HepG2 (cell line): Measurements from ENCODE around the gene AXIN1. TPM values are rescaled to one million over a fixed set of nuclear protein-coding genes. Genes with fewer than 3 reads are reported as not detected.
"Not testable (repeated sequence)": the region's sequence is repeated elsewhere in the genome, so short reads cannot be mapped to it uniquely, and the experiment has no call there.

Source experiments
- ATAC-seq: fragments of 200-7000 bp; cut with Tn5 transposase; 3 replicates; pipeline ENCODE4 v1.9.1; 2020; ENCODE audit warnings: mild to moderate bottlenecking, moderate library complexity
- BruUV-seq: library from RNA; stranded (reverse); fragments of 400-500 nt; replicated peaks from 2 replicates; lab custom pipeline; 2021; lab: Mats Ljungman, UMichigan
- CTCF ChIA-PET: fragments of 300-600 bp; formaldehyde crosslinking; extraction: SDS; loops from one replicate; lab custom pipeline; 2021; ENCODE audit warnings: low total read pairs, inconsistent platforms, low intra/inter-chr PET ratio; lab: Yijun Ruan, JAX
- POLR2A ChIA-PET: fragments of 350-600 bp; sonication (Branson Sonifier 250); formaldehyde crosslinking; loops from one replicate; lab custom pipeline; 2020; ENCODE audit warnings: antibody characterized with exemption, inconsistent platforms; lab: Yijun Ruan, JAX
- DNase-seq: peaks from one replicate; pipeline ENCODE4 v3.0.0-alpha.2; 2015; ENCODE audit warnings: low spot score
- FAIRE-seq: peaks from 3 replicates; lab custom pipeline; 2011; peaks lifted over from hg19 to GRCh38; lab: Jason Lieb, UNC
- H2AFZ ChIP-seq: one replicate; pipeline ENCODE4 v1.6.1; 2011; ENCODE audit warnings: low read length, inconsistent platforms
- H3K27ac ChIP-seq: fragments of 300-600 bp; 3 replicates; pipeline ENCODE4 v1.8.0; 2011; ENCODE audit warnings: mixed run types, mild to moderate bottlenecking, mixed read lengths, low read length, inconsistent platforms; ENCODE audit not compliant: insufficient read depth; ENCODE audit errors: extremely low read length
- H3K27me3 ChIP-seq, 2 experiments: fragments of 200-600 bp in 1 of 2; 2 replicates in 1 of 2; 3 replicates in 1 of 2; pipeline versions ENCODE4 v1.6.0 to v1.8.0; 2011; ENCODE audit warnings: low read length in 2 of 2, mild to moderate bottlenecking in 2 of 2, moderate library complexity in 2 of 2, inconsistent platforms in 1 of 2; ENCODE audit not compliant: insufficient read depth in 2 of 2, control insufficient read depth in 1 of 2
- H3K36me3 ChIP-seq, 2 experiments: fragments of 200-600 bp in 1 of 2; replicated peaks in 1 of 2; 2 replicates in 1 of 2; 3 replicates in 1 of 2; pipeline versions ENCODE4 v1.5.1 to v1.8.0; 2011; ENCODE audit warnings: low read length in 2 of 2, inconsistent platforms in 1 of 2; ENCODE audit not compliant: insufficient read depth in 2 of 2, control insufficient read depth in 1 of 2
- H3K4me1 ChIP-seq: 2 replicates; pipeline ENCODE4 v1.5.1; 2012; ENCODE audit warnings: low read length, inconsistent platforms; ENCODE audit not compliant: insufficient read depth
- H3K4me2 ChIP-seq: 2 replicates; pipeline ENCODE4 v1.6.0; 2011; ENCODE audit warnings: low read depth, low read length, inconsistent platforms
- H3K4me3 ChIP-seq, 3 experiments: fragments of 200-600 bp in 1 of 3; sonication (generic), shearing (Covaris generic) in 1 of 3; replicated peaks in 1 of 3; 2 replicates each; pipeline ENCODE4 v1.5.1; 2011 to 2016; ENCODE audit warnings: low read length in 3 of 3, inconsistent platforms in 2 of 3, low read depth in 2 of 3, mild to moderate bottlenecking in 2 of 3, control low read depth in 1 of 3, mixed read lengths in 1 of 3; ENCODE audit not compliant: insufficient read depth in 1 of 3
- H3K79me2 ChIP-seq: one replicate; pipeline ENCODE4 v1.6.1; 2011; ENCODE audit warnings: low read length, inconsistent platforms; ENCODE audit not compliant: insufficient read depth
- H3K9ac ChIP-seq: 2 replicates; pipeline ENCODE4 v1.6.0; 2011; ENCODE audit warnings: mild to moderate bottlenecking, low read depth, low read length, inconsistent platforms; ENCODE audit not compliant: insufficient read depth
- H3K9me3 ChIP-seq: 2 replicates; pipeline ENCODE4 v1.5.1; 2012; ENCODE audit warnings: mild to moderate bottlenecking, low read length
- H4K20me1 ChIP-seq: 2 replicates; pipeline ENCODE4 v1.6.0; 2011; ENCODE audit warnings: inconsistent platforms, mild to moderate bottlenecking, low read length, moderate library complexity; ENCODE audit not compliant: insufficient read depth
- ZSCAN21 ChIP-seq: sonication (generic); formaldehyde crosslinking; IDR thresholded peaks from 2 replicates; pipeline ENCODE4 v1.8.0; 2022; ENCODE audit warnings: mild to moderate bottlenecking, missing genetic modification reagents, moderate library complexity, borderline replicate concordance
- WGBS: methylation state at CpG from one replicate; pipeline ENCODE4 v1.1.6; 2017; ENCODE audit warnings: low lambda C conversion rate; 5-methylcytosine and 5-hydroxymethylcytosine counted together
- in situ Hi-C: cut with HindIII; loops from 2 replicates; pipeline ENCODE4 v1.10.0; 2017; ENCODE audit warnings: low pct_unique_long_range_greater_than_20kb; ENCODE audit not compliant: extremely low pct_ligation_motif_present
- intact Hi-C: fragments of 100-400 bp; cut with micrococcal nuclease; formaldehyde crosslinking; loops from one replicate; pipeline ENCODE4 v1.10.0; 2022; ENCODE audit not compliant: unreplicated experiment
- polyA plus RNA-seq, 8 experiments: library from polyadenylated mRNA; depleted of rRNA in 3 of 8; stranded (reverse) in 7 of 8; unstranded in 1 of 8; fragments of >200 nt; fragmentation: Illumina TruSeq in 4 of 8; extraction: Trizol in 4 of 8; gene quantifications; 2 replicates each; pipeline versions ENCODE4 v1.2.1 to v1.2.3, GENCODE V29; 2011 to 2016; ENCODE audit warnings: low read depth in 4 of 8, missing spikeins in 1 of 8, mixed read lengths in 1 of 8; ENCODE audit not compliant: insufficient read depth in 1 of 8
- total RNA-seq, 5 experiments: library from RNA; depleted of rRNA; stranded (reverse); fragments of >200 nt; fragmentation: Illumina TruSeq; extraction: Trizol; gene quantifications; 2 replicates each; pipeline ENCODE4 v1.2.3, GENCODE V29; 2016; ENCODE audit warnings: low read depth in 1 of 5

The AXIN1 gene
- total and polyA plus RNA-seq, 2 of the 13 experiments (the other 11 are each of a cell fraction or from before 2014, with no cell fraction given) = 24.0 to 26.0 TPM

DNA sequence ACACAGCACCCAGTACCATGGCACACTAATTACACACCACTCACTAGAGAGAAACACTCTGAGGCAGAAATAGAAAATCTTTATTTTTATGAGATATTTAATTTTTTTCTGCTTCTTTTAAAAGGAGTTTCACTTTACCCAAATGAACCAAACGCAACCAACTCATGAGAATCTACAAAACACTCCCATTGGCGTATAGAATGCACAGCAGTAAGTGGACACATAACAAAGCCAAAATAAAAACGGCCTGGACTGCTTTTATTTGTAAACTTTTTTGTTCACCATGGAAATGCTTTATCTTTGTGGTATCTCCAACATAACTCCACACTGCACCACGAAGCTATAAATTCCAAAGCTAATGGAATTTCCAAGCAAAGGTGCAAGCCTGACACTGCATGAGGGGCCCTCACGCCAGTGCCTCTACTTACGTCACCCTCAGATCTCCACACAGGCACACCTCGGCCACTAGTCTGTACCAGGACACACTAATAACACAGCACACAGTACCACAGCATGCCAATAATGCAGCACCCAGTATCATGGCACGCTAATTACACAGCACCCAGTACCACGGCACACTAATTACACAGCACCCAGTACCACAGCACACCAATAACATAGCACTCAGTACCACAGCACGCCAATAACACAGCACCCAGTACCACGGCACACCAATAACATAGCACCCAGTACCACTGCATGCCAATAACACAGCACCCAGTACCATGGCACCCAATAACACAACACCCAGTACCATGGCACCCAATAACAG, 17.5 kb downstream of the AXIN1 start:
- BruUV-seq, H3K36me3 ChIP-seq, H3K4me3 ChIP-seq, CTCF ChIA-PET, intact Hi-C loops, POLR2A ChIA-PET, H3K27me3 ChIP-seq, H3K9me3 ChIP-seq, DNase-seq, H2AFZ ChIP-seq, H3K4me2 ChIP-seq, H3K9ac ChIP-seq, ATAC-seq, H3K27ac ChIP-seq, in situ Hi-C loops: not testable (repeated sequence)
- 91% methylated on average over 11 of the region's 11 CpGs for WGBS
- TF ChIP-seq ZSCAN21 (CRISPR knock-in tag) = peak; percentile 97; the same call in 1 of the 2 replicates
- peaks cover 42% of the 10 kb centered on the region for H4K20me1 ChIP-seq
- H3K4me1 ChIP-seq = peaks cover 85% of the 10 kb centered on the region
- peaks cover 90% of the 10 kb centered on the region for H3K79me2 ChIP-seq
- FAIRE-seq = peak; percentile 32

GRCh38 chr16:334164-334832, 18.2 kb downstream of the AXIN1 start:
- POLR2A ChIA-PET, BruUV-seq, H3K9me3 ChIP-seq, DNase-seq, H3K4me3 ChIP-seq, ATAC-seq, CTCF ChIA-PET, H3K36me3 ChIP-seq, H3K4me2 ChIP-seq, H3K27ac ChIP-seq, intact Hi-C loops, H3K9ac ChIP-seq, H2AFZ ChIP-seq, in situ Hi-C loops, H3K27me3 ChIP-seq: not testable (repeated sequence)
- Histone ChIP-seq H3K4me1 (peaks cover 77% of the 10 kb centered on the region), H4K20me1 (peaks cover 42% of the 10 kb centered on the region), H3K79me2 (peaks cover 87% of the 10 kb centered on the region)
- peak; percentile 99 for TF ChIP-seq ZSCAN21 (CRISPR knock-in tag)
- FAIRE-seq = peak; percentile 40
- 100% methylated on average over 3 of the region's 5 CpGs for WGBS
